GM23248 (cell line): ENCODE results near the gene EXOC1. TPM values are rescaled to one million over a fixed set of nuclear protein-coding genes. Genes with fewer than 3 reads are reported as not detected.

ENCODE experiments used
- DNase-seq: peaks from one replicate; pipeline ENCODE4 v3.0.0-alpha.2; 2015
- H2AFZ ChIP-seq: fragments of 200-600 bp; sonication (generic); 2 replicates; pipeline ENCODE4 v1.6.1; 2016; ENCODE audit warnings: antibody characterized with exemption
- H3F3A ChIP-seq: fragments of 200-600 bp; sonication (generic); 2 replicates; pipeline ENCODE4 v1.6.1; 2016; ENCODE audit warnings: mild to moderate bottlenecking, antibody characterized with exemption, mixed run types; ENCODE audit not compliant: insufficient read depth
- H3K27ac ChIP-seq: fragments of 200-600 bp; sonication (generic); 2 replicates; pipeline ENCODE4 v1.5.1; 2016; ENCODE audit warnings: mild to moderate bottlenecking
- H3K27me3 ChIP-seq: fragments of 200-600 bp; sonication (generic); replicated peaks from 2 replicates; pipeline ENCODE4 v1.6.1; 2016; ENCODE audit warnings: mild to moderate bottlenecking; ENCODE audit not compliant: insufficient read depth
- H3K36me3 ChIP-seq: fragments of 200-600 bp; sonication (generic); 2 replicates; pipeline ENCODE4 v1.6.1; 2016; ENCODE audit warnings: low read depth, mild to moderate bottlenecking
- H3K4me1 ChIP-seq: fragments of 200-600 bp; sonication (generic); 2 replicates; pipeline ENCODE4 v1.6.1; 2016; ENCODE audit warnings: mild to moderate bottlenecking; ENCODE audit not compliant: insufficient read depth
- H3K4me2 ChIP-seq: fragments of 200-600 bp; sonication (generic); one replicate; pipeline ENCODE4 v1.6.1; 2016; ENCODE audit warnings: mild to moderate bottlenecking; ENCODE audit not compliant: unreplicated experiment
- H3K4me3 ChIP-seq: fragments of 200-600 bp; sonication (generic); 2 replicates; pipeline ENCODE4 v1.5.1; 2016; ENCODE audit warnings: mild to moderate bottlenecking
- H3K79me2 ChIP-seq: fragments of 200-600 bp; sonication (generic); 2 replicates; pipeline ENCODE4 v1.6.1; 2016; ENCODE audit warnings: mild to moderate bottlenecking; ENCODE audit not compliant: insufficient read depth
- H3K9ac ChIP-seq: fragments of 200-600 bp; sonication (generic); 2 replicates; pipeline ENCODE4 v1.6.1; 2016; ENCODE audit warnings: mild to moderate bottlenecking
- H3K9me2 ChIP-seq: fragments of 200-600 bp; sonication (generic); 2 replicates; pipeline ENCODE4 v1.6.1; 2016; ENCODE audit warnings: mixed run types, mild to moderate bottlenecking, moderate library complexity; ENCODE audit not compliant: insufficient read depth
- H3K9me3 ChIP-seq: fragments of 200-600 bp; sonication (generic); one replicate; pipeline ENCODE4 v1.6.1; 2017; ENCODE audit warnings: low read depth
- H4K20me1 ChIP-seq: fragments of 200-600 bp; sonication (generic); 2 replicates; pipeline ENCODE4 v1.6.0; 2016; ENCODE audit not compliant: insufficient read depth
- EZH2 ChIP-seq: fragments of 200-600 bp; sonication (generic); IDR thresholded peaks from 2 replicates; pipeline ENCODE4 v1.6.1; 2018; ENCODE audit warnings: antibody characterized with exemption, mild to moderate bottlenecking; ENCODE audit not compliant: insufficient read depth, poor library complexity, severe bottlenecking
- EZH2phosphoT487 ChIP-seq: fragments of 200-600 bp; sonication (generic); IDR thresholded peaks from 2 replicates; pipeline ENCODE4 v1.6.1; 2018; ENCODE audit warnings: antibody characterized with exemption, moderate library complexity, mild to moderate bottlenecking, low read depth; ENCODE audit not compliant: insufficient read depth
- WGBS, 2 experiments: methylation state at CpG; one replicate each; pipeline ENCODE4 v1.1.6; 2015 to 2017; ENCODE audit warnings: low lambda C conversion rate in 2 of 2, low coverage in 1 of 2; ENCODE audit errors: missing lambda C conversion rate in 2 of 2; 5-methylcytosine and 5-hydroxymethylcytosine counted together
- in situ Hi-C: fragments of 300-500 bp; cut with MboI; formaldehyde crosslinking; loops from 2 replicates; pipeline ENCODE4 v1.15.0; 2020
- polyA plus RNA-seq: library from polyadenylated mRNA; unstranded; fragments of >200 nt; fragmentation: Nextera tagmentation; extraction: Ambion mirVana; gene quantifications from 2 replicates; pipeline ENCODE4 v1.2.1, GENCODE V29; 2016
- small RNA-seq: library from RNA; depleted of rRNA; stranded (forward); fragments of <200 nt; gene quantifications from one replicate; pipeline ENCODE3, GENCODE V24; 2014; ENCODE audit warnings: low read depth, low replicate concordance
- total RNA-seq: library from RNA; depleted of rRNA; stranded (reverse); fragments of >200 nt; shearing (Covaris generic); gene quantifications from 2 replicates; pipeline ENCODE4 v1.2.3, GENCODE V29; 2014; rRNA removed

The EXOC1 gene
- total and polyA plus RNA-seq, 2 experiments from 2014 or later, result 35.5 to 44.7 TPM

GRCh38 chr4:55949482-55949802, 96.0 kb downstream of the EXOC1 start:
- Histone ChIP-seq H3K9me2 (no peaks in the 10 kb centered on the region), H3K9ac (peak overlapping the region; percentile 91), H3K79me2 (peaks cover 36% of the 10 kb centered on the region), H3K27me3 (no peaks in the 10 kb centered on the region), H3K36me3 (peaks cover 12% of the 10 kb centered on the region; the same call in 1 of the 2 replicates), H3F3A (peaks cover 31% of the 10 kb centered on the region), H3K4me1 (peaks cover 28% of the 10 kb centered on the region), H2AFZ (peak overlapping the region; percentile 93), H4K20me1 (no peaks in the 10 kb centered on the region), H3K9me3 (no peaks in the 10 kb centered on the region), H3K27ac (peak overlapping the region; percentile 93), H3K4me2 (peak overlapping the region; percentile 86), H3K4me3 (peak overlapping the region; percentile 84)
- 10 to 12% methylated on average over 3 of the region's 3 CpGs for WGBS, 2 experiments
- TF ChIP-seq EZH2 (no peak), EZH2phosphoT487 (no peak)
- DNase-seq, result no peak
- in situ Hi-C loops, result no loop called here

- TF ChIP-seq EZH2 (no peak), EZH2phosphoT487 (no peak)
- Histone ChIP-seq H3K79me2 (peaks cover 36% of the 10 kb centered on the region), H4K20me1 (no peaks in the 10 kb centered on the region), H3F3A (peaks cover 31% of the 10 kb centered on the region), H2AFZ (no peak overlapping the region), H3K4me1 (peaks cover 28% of the 10 kb centered on the region), H3K9ac (no peak overlapping the region), H3K27ac (no peak overlapping the region), H3K4me2 (no peak overlapping the region), H3K9me2 (no peaks in the 10 kb centered on the region), H3K4me3 (no peak overlapping the region), H3K36me3 (peaks cover 12% of the 10 kb centered on the region; the same call in 1 of the 2 replicates), H3K9me3 (no peaks in the 10 kb centered on the region), H3K27me3 (no peaks in the 10 kb centered on the region)
- WGBS, 2 experiments, result 93 to 98% methylated on average over 5 of the region's 5 CpGs
- DNase-seq, result no peak
- in situ Hi-C loops, result no loop called here
These were observed 97.9 kb downstream of the EXOC1 start for GRCh38 chr4:55951191-55951922.

Small RNA genes within 50 kb of the gene (small RNA-seq; reads per million reads assigned to genes)
- not detected for gene RNU6-652P

Other genes starting within 250 kb of the EXOC1 start
- not detected in 2 replicates for gene NMU, start 217.3 kb upstream of the EXOC1 start, total RNA-seq
- gene NMU, start 217.3 kb upstream of the EXOC1 start, polyA plus RNA-seq, result 0.61 TPM in 1 of 2 replicates, not detected in the other
- gene EXOC1L, start 33.9 kb upstream of the EXOC1 start, total RNA-seq, result not detected in 2 replicates
- not detected in 2 replicates for gene EXOC1L, start 33.9 kb upstream of the EXOC1 start, polyA plus RNA-seq
- 3.2 and 6.6 TPM in 2 replicates for gene CEP135, start 95.3 kb downstream of the EXOC1 start, total RNA-seq
- gene CEP135, start 95.3 kb downstream of the EXOC1 start, polyA plus RNA-seq, result 4.7 and 5.7 TPM in 2 replicates